Measurements from ENCODE around the gene GRM4. TPM values are rescaled to one million over a fixed set of nuclear protein-coding genes. Genes with fewer than 3 reads are reported as not detected.

The GRM4 gene
- total and polyA plus RNA-seq, 12 donors: not detected

DNA sequence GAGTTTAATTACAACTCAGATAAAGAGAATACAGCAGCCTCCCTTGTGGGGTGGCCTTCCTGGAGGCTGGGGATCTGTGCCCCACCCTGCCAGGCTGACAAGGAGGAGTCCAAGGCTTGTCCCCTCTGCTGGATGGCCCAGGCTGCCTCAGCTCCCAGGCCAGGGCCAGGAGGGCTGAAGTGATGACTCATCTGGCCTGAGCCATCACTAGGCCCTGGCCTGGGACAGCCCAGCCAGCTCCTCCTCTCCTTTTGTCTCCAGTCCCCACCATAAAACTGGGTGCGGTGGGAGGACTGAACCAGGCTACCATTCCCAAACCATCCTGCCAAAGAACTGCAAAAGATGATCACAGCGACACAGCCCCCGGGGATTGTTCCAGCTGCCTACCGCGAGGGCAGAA is 15.0 kb downstream of the GRM4 start:
- WGBS, 2 donors: 68 to 72% methylated on average over 5 of the region's 5 CpGs
- DNase-seq: no peak
- Histone ChIP-seq H3K27me3 (peaks cover 0 to 68% (median 54%) of the 10 kb centered on the region in 7 donors), H3K27ac (no peak overlapping the region), H3K9me3 (no peaks in the 10 kb centered on the region), H3K4me3 (no peak overlapping the region), H3K36me3 (no peaks in the 10 kb centered on the region), H3K4me1 (no peaks in the 10 kb centered on the region)
- ATAC-seq: no peak
- no peak for TF ChIP-seq CTCF (IDR thresholded peaks at IDR 0.05)
- intact Hi-C loops (cut with DNase I): no loop called here

DNA sequence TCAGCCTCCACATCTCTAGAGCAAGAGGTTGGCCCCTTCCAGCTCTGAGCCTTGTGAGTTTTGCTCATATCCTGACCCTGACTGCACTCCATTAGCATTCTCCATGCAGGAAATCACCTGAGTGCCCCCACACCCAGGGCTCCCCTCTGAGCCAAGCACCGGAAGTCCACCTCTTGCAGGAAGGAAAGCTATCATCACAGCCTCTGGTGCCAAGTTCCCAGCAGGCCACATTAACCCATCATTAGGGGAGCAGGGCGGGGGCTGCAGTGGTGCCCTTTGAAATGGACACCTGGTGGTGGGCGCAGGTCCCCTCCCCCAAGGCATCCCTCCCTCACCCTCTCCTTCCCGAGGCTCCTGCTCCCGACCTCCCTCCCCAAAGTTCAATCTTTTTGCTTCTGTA is 16.1 kb downstream of the GRM4 start:
- H3K36me3 ChIP-seq: no peaks in the 10 kb centered on the region
- no peaks in the 10 kb centered on the region for H3K9me3 ChIP-seq
- H3K4me1 ChIP-seq: no peaks in the 10 kb centered on the region
- intact Hi-C loops (cut with DNase I): no loop called here
- DNase-seq (no peak), ATAC-seq (no peak)
- no peak overlapping the region for H3K4me3 ChIP-seq
- 14 to 18% methylated on average over 5 of the region's 5 CpGs for WGBS, 2 donors
- H3K27ac ChIP-seq: no peak overlapping the region
- TF ChIP-seq CTCF (IDR thresholded peaks at IDR 0.05): no peak
- peaks cover 0 to 67% (median 48%) of the 10 kb centered on the region in 7 donors for H3K27me3 ChIP-seq

- DNase-seq: no peak
- no peak overlapping the region for H3K27ac ChIP-seq
- H3K4me1 ChIP-seq: no peaks in the 10 kb centered on the region
- no peak for TF ChIP-seq CTCF (IDR thresholded peaks at IDR 0.05)
- H3K9me3 ChIP-seq: no peaks in the 10 kb centered on the region
- no peak for ATAC-seq
- no peak overlapping the region for H3K4me3 ChIP-seq
- WGBS, 2 donors: 71 to 77% methylated on average over 13 of the region's 13 CpGs
- intact Hi-C loops (cut with DNase I): no loop called here
- H3K27me3 ChIP-seq: peaks cover 0 to 70% (median 32%) of the 10 kb centered on the region in 7 donors
- no peaks in the 10 kb centered on the region for H3K36me3 ChIP-seq
These were observed 17.8 kb downstream of the GRM4 start for GRCh38 chr6:34128045-34128444.

- DNase-seq (no peak), ATAC-seq (no peak)
- Histone ChIP-seq H3K9me3 (no peaks in the 10 kb centered on the region), H3K27ac (no peak overlapping the region), H3K4me3 (no peak overlapping the region), H3K36me3 (no peaks in the 10 kb centered on the region), H3K27me3 (peaks cover 0 to 73% (median 26%) of the 10 kb centered on the region in 7 donors), H3K4me1 (no peaks in the 10 kb centered on the region)
- TF ChIP-seq CTCF (IDR thresholded peaks at IDR 0.05): no peak
- intact Hi-C loops (cut with DNase I): no loop called here
- 49 to 50% methylated on average over 3 of the region's 3 CpGs for WGBS, 2 donors
These were observed 19.5 kb downstream of the GRM4 start for GRCh38 chr6:34126419-34126818.

Data from heart right ventricle (tissue), 16 donors.